WTC11 (cell line): Measurements from ENCODE around the gene VGF. TPM values are rescaled to one million over a fixed set of nuclear protein-coding genes. Genes with fewer than 3 reads are reported as not detected.

ENCODE experiments used
- ATAC-seq: fragments of 200-7000 bp; cut with Tn5 transposase; 2 replicates; pipeline ENCODE4 v1.10.0; 2021; ENCODE audit warnings: mild to moderate bottlenecking, moderate library complexity
- CTCF ChIA-PET: fragments of 300-600 bp; sonication (Branson Sonifier 250); formaldehyde crosslinking; loops from one replicate; lab custom pipeline; 2021; ENCODE audit warnings: antibody characterized with exemption; lab: Charles Lee
- POLR2A ChIA-PET: fragments of 350-600 bp; sonication (Branson Sonifier 250); formaldehyde crosslinking; loops from one replicate; lab custom pipeline; 2021; ENCODE audit warnings: antibody characterized with exemption; lab: Charles Lee
- DNase-seq: peaks from one replicate; pipeline ENCODE4 v3.0.0; 2021; ENCODE audit warnings: low spot score
- H3K27ac Mint-ChIP-seq: 2 replicates; pipeline ENCODE4 v1.8.0; 2021; ENCODE audit warnings: mixed read lengths
- H3K27me3 Mint-ChIP-seq: 2 replicates; pipeline ENCODE4 v1.8.0; 2021; ENCODE audit warnings: low read depth, mild to moderate bottlenecking, moderate library complexity, mixed read lengths
- H3K36me3 Mint-ChIP-seq: 2 replicates; pipeline ENCODE4 v1.8.0; 2021; ENCODE audit warnings: mixed read lengths
- H3K4me1 Mint-ChIP-seq: 2 replicates; pipeline ENCODE4 v1.8.0; 2022; ENCODE audit warnings: mixed read lengths
- H3K4me3 Mint-ChIP-seq: 2 replicates; pipeline ENCODE4 v1.8.0; 2021; ENCODE audit warnings: mild to moderate bottlenecking, moderate library complexity, mixed read lengths
- H3K9me3 Mint-ChIP-seq: 2 replicates; pipeline ENCODE4 v1.8.0; 2021; ENCODE audit warnings: mixed read lengths
- ARID4B ChIP-seq: sonication (generic); formaldehyde crosslinking; IDR thresholded peaks from 2 replicates; pipeline ENCODE4 v1.8.0; 2023; ENCODE audit warnings: missing genetic modification reagents, mild to moderate bottlenecking, borderline replicate concordance
- CREB1 ChIP-seq: sonication (generic); formaldehyde crosslinking; IDR thresholded peaks from 2 replicates; pipeline ENCODE4 v1.8.0; 2023; ENCODE audit warnings: mild to moderate bottlenecking, missing genetic modification reagents
- CREM ChIP-seq: sonication (generic); formaldehyde crosslinking; IDR thresholded peaks from 2 replicates; pipeline ENCODE4 v1.8.1; 2022; ENCODE audit warnings: mild to moderate bottlenecking, missing genetic modification reagents, moderate library complexity
- ELF4 ChIP-seq: sonication (generic); formaldehyde crosslinking; IDR thresholded peaks from 2 replicates; pipeline ENCODE4 v1.8.1; 2022; ENCODE audit warnings: low read depth, mild to moderate bottlenecking, moderate library complexity, missing genetic modification reagents
- GRHL2 ChIP-seq: fragments of 250-450 bp; sonication (Bioruptor Pico); IDR thresholded peaks from 2 replicates; pipeline ENCODE4 v1.8.0; 2022; ENCODE audit warnings: mild to moderate bottlenecking, moderate library complexity; ENCODE audit not compliant: insufficient replicate concordance, severe bottlenecking
- GTF2I ChIP-seq: fragments of 250-450 bp; sonication (Bioruptor Pico); conservative IDR thresholded peaks from 2 replicates; pipeline ENCODE4 v1.4.0; 2021; ENCODE audit warnings: mild to moderate bottlenecking
- IRF2 ChIP-seq: sonication (generic); formaldehyde crosslinking; IDR thresholded peaks from 2 replicates; pipeline ENCODE4 v1.8.0; 2022; ENCODE audit warnings: low read depth, missing genetic modification reagents, borderline replicate concordance
- MAX ChIP-seq: sonication (generic); formaldehyde crosslinking; IDR thresholded peaks from 2 replicates; pipeline ENCODE4 v1.8.0; 2022; ENCODE audit warnings: mild to moderate bottlenecking, missing genetic modification reagents
- NFE2L1 ChIP-seq: sonication (generic); formaldehyde crosslinking; IDR thresholded peaks from 2 replicates; pipeline ENCODE4 v1.8.1; 2023; ENCODE audit warnings: missing genetic modification reagents
- PRDM15 ChIP-seq: sonication (generic); formaldehyde crosslinking; IDR thresholded peaks from 2 replicates; pipeline ENCODE4 v1.8.0; 2022; ENCODE audit warnings: missing genetic modification reagents
- STAT6 ChIP-seq: sonication (generic); formaldehyde crosslinking; conservative IDR thresholded peaks from 2 replicates; pipeline ENCODE4 v1.8.1; 2023; ENCODE audit warnings: mild to moderate bottlenecking, low read depth, missing genetic modification reagents, moderate library complexity
- TEAD4 ChIP-seq: sonication (generic); formaldehyde crosslinking; IDR thresholded peaks from 2 replicates; pipeline ENCODE4 v1.8.0; 2022; ENCODE audit warnings: mild to moderate bottlenecking, missing genetic modification reagents
- ZBTB21 ChIP-seq: sonication (generic); formaldehyde crosslinking; IDR thresholded peaks from 2 replicates; pipeline ENCODE4 v1.8.1; 2023; ENCODE audit warnings: mild to moderate bottlenecking, missing genetic modification reagents, borderline replicate concordance
- ZNF121 ChIP-seq: sonication (generic); formaldehyde crosslinking; IDR thresholded peaks from 2 replicates; pipeline ENCODE4 v1.8.0; 2023; ENCODE audit warnings: missing genetic modification reagents
- ZNF671 ChIP-seq: fragments of 250-450 bp; sonication (Bioruptor Pico); IDR thresholded peaks from 2 replicates; pipeline ENCODE4 v1.8.0; 2021; ENCODE audit warnings: mild to moderate bottlenecking
- total RNA-seq: library from RNA; stranded (reverse); gene quantifications from 3 replicates; pipeline ENCODE4 v1.2.3, GENCODE V29; 2021

The VGF gene
- total RNA-seq, 1 experiment from 2014 or later, result 5.2 TPM

- peak; percentile 99 for TF ChIP-seq ZNF121 (CRISPR knock-in tag)
- TF ChIP-seq CREM, result no peak
- no peak for TF ChIP-seq ZNF671
- no peak for TF ChIP-seq ZBTB21 (CRISPR knock-in tag)
- TF ChIP-seq ELF4 (CRISPR knock-in tag), result no peak
- no peak for TF ChIP-seq GTF2I (CRISPR knock-in tag)
- Mint-ChIP-seq H3K27me3 (peaks cover 33% of the 10 kb centered on the region), H3K27ac (peak overlapping the region; percentile 76; the same call in 1 of the 2 replicates), H3K9me3 (no peaks in the 10 kb centered on the region), H3K4me3 (peak overlapping the region; percentile 71), H3K4me1 (peaks cover 54% of the 10 kb centered on the region), H3K36me3 (peaks cover 5% of the 10 kb centered on the region; the same call in 1 of the 2 replicates)
- no peak for DNase-seq
- ChIA-PET CTCF (interaction anchor here (0.5 to 9.0 kb wide), 8 partner anchors 12 to 272 kb away, joined by 3 to 109 read pairs (median 6); partner anchors contain the start of genes PLOD3, SERPINE1, UFSP1 and ZNHIT1), POLR2A (interaction anchor here (0.6 to 1.4 kb wide), 2 partner anchors 12 to 383 kb away, joined by 3 to 4 read pairs; no protein-coding TSS in a partner anchor)
- no peak for ATAC-seq
Measured at GRCh38 chr7:101161692-101162471, 3.5 kb downstream of the VGF start.

- Mint-ChIP-seq H3K36me3 (peaks cover 5% of the 10 kb centered on the region; the same call in 1 of the 2 replicates), H3K9me3 (no peaks in the 10 kb centered on the region), H3K27me3 (peaks cover 25% of the 10 kb centered on the region), H3K27ac (no peak overlapping the region), H3K4me1 (peaks cover 58% of the 10 kb centered on the region), H3K4me3 (no peak overlapping the region)
- ChIA-PET CTCF (interaction anchor here (0.5 to 9.0 kb wide), 8 partner anchors 13 to 271 kb away, joined by 3 to 109 read pairs (median 6); partner anchors contain the start of genes PLOD3, SERPINE1, UFSP1 and ZNHIT1), POLR2A (interaction anchor here (1.4 kb wide), 1 partner anchor 13 kb away, joined by 4 read pairs; no protein-coding TSS in a partner anchor)
- TF ChIP-seq TEAD4 (CRISPR knock-in tag) (no peak), ZBTB21 (CRISPR knock-in tag) (no peak), NFE2L1 (CRISPR knock-in tag) (no peak), GRHL2 (CRISPR knock-in tag) (no peak), CREB1 (CRISPR knock-in tag) (no peak), MAX (CRISPR knock-in tag) (no peak), GTF2I (CRISPR knock-in tag) (no peak), IRF2 (CRISPR knock-in tag) (no peak), STAT6 (CRISPR knock-in tag) (no peak), PRDM15 (CRISPR knock-in tag) (no peak), ARID4B (no peak)
- no peak for ATAC-seq
- DNase-seq, result no peak
Measured at GRCh38 chr7:101160910-101161309, 4.5 kb downstream of the VGF start.
